Neutrophil (primary cell): Measurements from ENCODE around the gene HOXB3.

ENCODE experiments used
- H3K27ac ChIP-seq: fragments of 200-600 bp; sonication (generic); 2 replicates; pipeline ENCODE4 v1.5.1; 2016; ENCODE audit warnings: mild to moderate bottlenecking, moderate library complexity
- H3K27me3 ChIP-seq: fragments of 200-600 bp; sonication (generic); 2 replicates; pipeline ENCODE4 v1.6.0; 2016; ENCODE audit warnings: mild to moderate bottlenecking
- H3K36me3 ChIP-seq: fragments of 200-600 bp; sonication (generic); 2 replicates; pipeline ENCODE4 v1.5.1; 2017
- H3K4me1 ChIP-seq, 2 experiments: fragments of 200-600 bp in 1 of 2; sonication (generic) in 1 of 2; 1 replicate in 1 of 2; 2 replicates in 1 of 2; pipeline versions ENCODE4 v1.5.1 to v1.6.1; 2013 to 2016; ENCODE audit warnings: low read depth in 1 of 2, low read length in 1 of 2, mild to moderate bottlenecking in 1 of 2, moderate library complexity in 1 of 2; ENCODE audit not compliant: control insufficient read depth in 1 of 2, insufficient read depth in 1 of 2
- H3K4me3 ChIP-seq, 2 experiments: fragments of 200-600 bp in 1 of 2; sonication (generic) in 1 of 2; 1 replicate in 1 of 2; 2 replicates in 1 of 2; pipeline ENCODE4 v1.5.1; 2013 to 2016; ENCODE audit warnings: low read depth in 1 of 2, low read length in 1 of 2, mild to moderate bottlenecking in 1 of 2, moderate library complexity in 1 of 2
- H3K9me3 ChIP-seq: fragments of 200-600 bp; sonication (generic); 2 replicates; pipeline ENCODE4 v1.5.1; 2016
- CTCF ChIP-seq: fragments of 200-600 bp; sonication (generic); IDR thresholded peaks from 2 replicates; pipeline ENCODE4 v1.5.1; 2016; ENCODE audit warnings: antibody characterized with exemption

HOXB3 gene

DNA sequence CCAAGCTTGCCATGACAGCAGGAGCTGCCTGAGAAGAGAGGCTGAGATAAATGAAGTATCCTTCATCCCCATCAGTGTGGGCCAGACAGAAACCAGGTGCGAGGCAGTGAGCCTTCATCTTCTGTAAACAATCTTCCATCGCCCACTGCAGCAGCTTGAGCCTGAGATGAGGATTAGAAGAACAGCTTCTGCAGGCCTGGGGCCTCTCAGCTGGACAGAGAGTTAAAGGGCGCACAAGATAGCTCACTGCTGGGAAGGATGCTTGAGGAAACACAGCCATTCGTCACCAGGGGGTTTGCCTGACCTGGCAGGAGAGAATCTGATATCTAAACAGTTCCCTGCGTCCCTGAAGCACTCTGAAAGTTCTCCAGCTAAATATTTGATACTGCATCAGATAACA lies 86.3 kb downstream of the HOXB3 start:
- no peak overlapping the region for H3K27ac ChIP-seq
- H3K4me3 ChIP-seq, result no peak overlapping the region
- H3K27me3 ChIP-seq, result peaks cover 75% of the 10 kb centered on the region
- no peaks in the 10 kb centered on the region for H3K36me3 ChIP-seq
- H3K9me3 ChIP-seq, result no peaks in the 10 kb centered on the region
- TF ChIP-seq CTCF, result no peak
- no peaks in the 10 kb centered on the region for H3K4me1 ChIP-seq

GRCh38 chr17:48502901-48503300 lies 87.1 kb downstream of the HOXB3 start:
- no peak overlapping the region for H3K27ac ChIP-seq
- H3K9me3 ChIP-seq, result no peaks in the 10 kb centered on the region
- TF ChIP-seq CTCF, result no peak
- no peaks in the 10 kb centered on the region for H3K4me1 ChIP-seq
- H3K27me3 ChIP-seq, result peaks cover 80% of the 10 kb centered on the region
- H3K4me3 ChIP-seq, result no peak overlapping the region
- no peaks in the 10 kb centered on the region for H3K36me3 ChIP-seq

DNA sequence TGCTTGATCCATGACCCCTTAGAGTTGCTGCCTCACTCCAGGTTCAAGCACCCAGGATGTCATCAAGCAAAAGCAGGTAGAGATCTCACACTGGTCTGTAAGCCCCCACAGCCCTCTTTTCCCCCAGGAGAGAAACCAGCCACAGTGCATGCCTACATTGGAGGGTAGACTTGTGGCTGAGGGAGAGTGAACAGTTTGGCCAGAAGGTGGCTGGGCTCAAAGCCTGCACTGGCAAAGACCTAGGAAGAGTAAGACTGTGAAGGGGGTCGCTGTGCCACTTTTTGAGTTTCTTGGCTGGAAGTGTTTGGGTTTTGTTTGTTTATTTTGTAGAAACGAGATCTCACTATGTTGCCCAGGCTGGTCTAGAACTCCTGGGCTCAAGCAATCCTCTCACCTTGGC lies 87.7 kb downstream of the HOXB3 start:
- Histone ChIP-seq H3K9me3 (no peaks in the 10 kb centered on the region), H3K4me3 (no peak overlapping the region), H3K27ac (no peak overlapping the region), H3K27me3 (peaks cover 86% of the 10 kb centered on the region), H3K4me1 (no peaks in the 10 kb centered on the region), H3K36me3 (no peaks in the 10 kb centered on the region)
- TF ChIP-seq CTCF, result no peak

DNA sequence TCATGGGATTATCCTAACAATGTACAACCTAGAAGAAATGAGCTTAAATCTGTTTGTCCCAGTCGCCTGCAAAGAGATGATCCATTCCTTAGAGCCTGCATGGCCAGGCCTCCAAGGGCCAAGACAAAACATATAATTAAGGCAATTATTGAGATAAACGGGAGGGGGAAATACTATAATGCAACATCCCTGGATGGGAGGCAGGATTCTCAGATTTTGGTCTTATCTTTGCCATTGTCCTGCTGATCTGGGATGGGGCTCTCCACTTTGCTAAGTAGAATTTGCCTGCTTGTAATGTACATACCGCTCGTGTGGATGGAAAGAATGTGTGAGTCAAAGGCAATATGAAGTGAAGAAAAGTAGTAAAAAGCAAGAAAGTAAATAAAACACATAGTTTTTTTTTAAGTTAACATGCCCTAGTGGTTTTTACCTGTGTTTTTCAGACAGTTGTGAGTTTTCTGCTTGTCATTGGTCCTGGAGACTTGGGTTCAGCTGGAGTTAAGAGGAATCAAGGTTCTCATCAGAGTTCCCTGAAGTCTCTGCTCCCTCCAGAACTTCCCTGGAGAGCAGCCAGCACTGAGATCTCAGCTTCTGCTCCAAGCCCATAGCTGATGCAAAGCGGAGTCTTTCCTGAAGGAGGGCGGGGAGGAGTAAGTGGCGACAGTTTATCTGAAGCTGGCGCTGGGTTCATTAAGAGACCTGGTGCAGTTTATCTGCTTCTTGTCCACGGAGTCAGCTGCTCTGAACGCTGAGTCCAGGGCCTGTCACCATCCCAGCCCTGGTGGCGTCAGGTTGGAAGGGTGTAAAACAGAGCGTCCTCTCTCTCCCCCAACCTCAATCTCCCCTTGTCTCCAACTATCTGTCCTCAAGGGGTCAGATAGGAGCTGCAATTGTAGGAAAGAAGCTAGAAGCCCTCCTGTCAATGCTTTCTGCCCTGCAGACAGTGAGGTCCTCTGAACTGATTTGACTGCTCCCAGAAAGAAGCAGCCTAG lies 89.3 kb downstream of the HOXB3 start:
- no peak overlapping the region for H3K27ac ChIP-seq
- H3K9me3 ChIP-seq, result no peaks in the 10 kb centered on the region
- H3K4me1 ChIP-seq, result no peaks in the 10 kb centered on the region
- H3K27me3 ChIP-seq, result peaks cover 89% of the 10 kb centered on the region
- no peaks in the 10 kb centered on the region for H3K36me3 ChIP-seq
- H3K4me3 ChIP-seq, result no peak overlapping the region
- TF ChIP-seq CTCF, result no peak

- no peaks in the 10 kb centered on the region for H3K4me1 ChIP-seq
- peaks cover 89% of the 10 kb centered on the region for H3K27me3 ChIP-seq
- no peaks in the 10 kb centered on the region for H3K36me3 ChIP-seq
- no peaks in the 10 kb centered on the region for H3K9me3 ChIP-seq
- no peak overlapping the region for H3K27ac ChIP-seq
- no peak for TF ChIP-seq CTCF
- no peak overlapping the region for H3K4me3 ChIP-seq
These were observed 90.2 kb downstream of the HOXB3 start for GRCh38 chr17:48499735-48500434.
